GM21825 (cell line): ENCODE data around the gene MRPL4.
"Not testable (repeated sequence)": the region's sequence is repeated elsewhere in the genome, so short reads cannot be mapped to it uniquely, and the experiment has no call there.

Experiments used
- ATAC-seq: cut with Tn5 transposase; IDR thresholded peaks from one replicate; pipeline ENCODE4 v1.9.1; 2021; ENCODE audit warnings: mild to moderate bottlenecking, moderate library complexity; ENCODE audit not compliant: unreplicated experiment

MRPL4 gene

DNA sequence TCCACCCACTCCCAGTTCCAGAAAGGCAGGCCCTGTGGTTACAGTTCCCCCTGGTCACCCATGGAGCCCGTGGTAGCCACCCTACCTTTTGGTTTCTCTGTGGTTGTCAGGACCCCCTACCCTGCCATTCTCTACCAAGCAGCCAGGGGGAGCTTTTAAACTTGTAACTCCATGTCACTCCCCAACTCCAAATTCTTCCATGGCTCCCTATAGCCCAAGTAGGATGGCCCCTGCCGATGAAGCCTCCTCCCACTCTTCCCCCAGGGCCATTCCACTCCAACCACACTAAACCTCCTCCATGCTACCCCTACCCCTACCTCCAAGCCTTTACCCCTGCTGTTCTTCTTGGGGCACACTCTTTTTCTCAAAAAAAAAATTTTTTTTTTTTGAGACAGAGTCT is 23.1 kb upstream of the MRPL4 start:
- no peak for ATAC-seq

DNA sequence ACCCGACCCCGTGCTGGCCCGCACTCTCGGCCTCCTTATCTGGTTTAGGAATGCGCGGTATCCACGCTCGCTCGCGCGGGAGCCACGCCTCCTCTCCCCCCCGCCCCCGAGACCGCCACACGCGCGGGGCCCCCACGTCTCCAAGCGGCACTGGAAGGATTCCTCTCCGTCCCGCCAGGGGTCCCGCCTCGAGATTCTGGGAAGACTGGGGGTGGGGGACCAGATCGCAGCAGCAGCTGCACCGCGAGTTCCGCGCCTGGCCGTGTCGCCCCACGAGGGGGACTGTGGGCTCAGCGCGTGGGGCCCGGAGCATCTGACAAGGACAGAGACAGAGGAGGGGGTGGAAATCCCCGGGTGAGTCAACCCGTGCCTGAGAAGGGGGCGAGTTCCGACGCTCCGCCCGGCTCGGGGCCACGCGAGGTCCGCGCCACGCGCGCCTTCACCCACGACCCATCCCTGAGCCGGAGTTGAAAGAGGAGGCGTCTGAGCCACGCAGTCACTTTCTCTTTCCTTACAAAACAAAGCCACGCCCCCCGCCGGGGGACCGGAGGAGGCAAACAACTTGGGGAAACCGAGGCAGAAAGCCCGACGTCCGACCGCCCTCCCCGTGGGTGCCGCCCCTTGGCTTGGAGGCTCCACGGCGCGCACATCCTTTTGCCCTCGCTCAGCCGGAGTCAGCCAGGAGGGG is 21.7 kb upstream of the MRPL4 start:
- ATAC-seq, result peak; percentile 19

DNA sequence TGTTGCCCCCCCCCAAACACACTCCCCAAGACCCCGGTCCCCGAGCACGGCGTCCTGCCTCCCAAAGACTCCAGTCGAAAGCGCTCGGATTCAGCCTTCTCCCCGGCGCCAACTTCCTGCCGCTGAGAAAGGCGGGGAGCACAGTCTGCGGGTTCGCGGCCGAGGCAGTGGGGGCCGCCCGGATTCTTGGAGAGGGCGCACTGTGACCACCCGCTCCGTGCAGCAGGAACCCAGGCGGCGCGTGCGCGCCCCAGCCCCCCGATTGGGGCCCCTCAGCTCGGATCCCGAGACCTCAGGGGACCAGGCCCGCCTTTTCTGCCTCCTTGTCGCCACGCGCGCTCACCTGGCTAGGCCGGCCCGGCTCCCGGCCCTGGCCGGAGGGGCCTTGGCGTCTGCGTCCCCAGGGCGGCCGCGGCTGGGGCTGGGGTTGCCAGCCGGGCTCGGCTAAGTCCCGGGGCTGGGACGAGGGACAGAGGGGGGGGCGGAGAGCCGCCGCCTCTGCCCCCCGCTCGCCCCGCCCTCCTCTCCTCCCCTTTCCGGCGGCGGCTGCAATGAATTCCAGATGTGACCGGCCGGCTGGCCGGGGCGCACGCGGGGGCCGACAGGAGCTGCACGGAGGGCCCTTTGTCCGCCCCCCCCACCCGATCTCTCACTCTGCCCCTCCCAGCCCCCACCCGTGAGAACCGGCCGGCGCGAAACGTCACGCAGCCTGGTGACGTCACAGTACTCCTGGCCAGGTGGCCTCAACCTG is 21.0 kb upstream of the MRPL4 start, which contains the start of gene S1PR2:
S1PR2 (minus strand) TSS at position 471 of the 751 bp plus-strand sequence. CDS start 6,426 bp downstream, outside the sequence.
- peak; percentile 39 for ATAC-seq

DNA sequence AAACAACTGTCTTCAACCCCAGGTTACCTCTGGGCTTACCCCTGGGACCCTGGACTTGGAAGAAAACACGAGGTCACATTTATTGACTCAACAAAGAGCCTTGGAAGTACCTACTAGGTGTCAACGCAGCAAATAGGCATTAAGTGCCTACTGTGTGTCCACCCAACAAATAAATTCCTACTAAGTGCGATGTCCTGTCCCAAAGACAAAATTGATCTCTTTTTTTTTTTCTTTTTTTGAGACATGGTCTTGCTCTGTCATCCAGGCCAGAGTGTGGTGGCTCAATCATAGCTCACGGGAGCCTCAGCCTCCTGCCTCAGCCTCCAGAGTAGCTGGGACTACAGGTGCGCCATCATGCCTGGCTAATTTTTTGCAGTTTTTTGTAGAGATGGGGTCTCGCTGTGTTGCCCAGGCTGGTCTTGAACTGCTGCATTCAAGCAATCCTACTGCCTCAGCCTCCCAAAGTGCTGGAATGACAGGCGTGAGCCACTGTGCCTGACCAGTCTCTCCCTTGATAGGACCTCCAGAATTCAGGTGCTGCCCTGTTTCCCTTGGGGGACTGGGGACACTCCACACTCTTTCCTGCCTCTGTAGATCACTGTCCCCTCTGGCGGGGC is 20.3 kb upstream of the MRPL4 start:
- no peak for ATAC-seq

DNA sequence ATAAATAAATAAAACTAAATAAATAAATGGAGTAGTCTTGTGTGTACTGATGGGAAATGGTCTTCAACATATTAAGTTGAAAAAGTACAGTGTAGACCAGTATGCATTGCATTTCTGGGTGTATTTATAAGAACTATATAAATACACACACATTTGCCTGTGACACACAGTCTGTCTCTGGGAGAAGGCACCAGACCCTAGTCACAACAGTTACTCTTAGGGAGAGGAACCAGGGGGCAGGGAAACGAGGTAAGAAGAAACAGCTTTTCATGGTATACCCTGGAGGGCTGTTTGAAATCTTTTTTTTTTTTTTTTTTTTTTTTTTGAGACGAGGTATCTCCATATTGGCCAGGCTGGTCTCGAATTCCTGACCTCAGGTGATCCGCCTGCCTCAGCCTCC is 18.1 kb upstream of the MRPL4 start:
- no peak for ATAC-seq

DNA sequence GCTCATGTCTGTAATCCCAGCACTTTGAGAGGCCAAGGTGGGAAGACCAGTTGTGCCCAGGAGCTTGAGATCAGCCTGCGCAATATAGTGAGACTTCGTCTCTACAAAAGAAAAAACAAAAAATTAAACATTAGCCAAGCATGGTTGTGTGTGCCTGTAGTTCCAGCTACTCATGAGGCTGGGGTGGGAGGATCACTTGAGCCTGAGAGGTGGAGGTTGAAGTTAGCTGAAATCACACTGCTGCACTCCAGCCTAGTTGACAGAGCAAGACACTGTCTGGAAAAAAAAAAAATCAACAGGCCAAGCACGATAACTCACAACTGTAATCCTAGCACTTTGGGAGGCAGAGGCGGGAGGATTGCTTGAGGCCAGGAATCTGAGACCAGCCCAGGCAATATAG is 17.0 kb upstream of the MRPL4 start:
- ATAC-seq, result no peak

DNA sequence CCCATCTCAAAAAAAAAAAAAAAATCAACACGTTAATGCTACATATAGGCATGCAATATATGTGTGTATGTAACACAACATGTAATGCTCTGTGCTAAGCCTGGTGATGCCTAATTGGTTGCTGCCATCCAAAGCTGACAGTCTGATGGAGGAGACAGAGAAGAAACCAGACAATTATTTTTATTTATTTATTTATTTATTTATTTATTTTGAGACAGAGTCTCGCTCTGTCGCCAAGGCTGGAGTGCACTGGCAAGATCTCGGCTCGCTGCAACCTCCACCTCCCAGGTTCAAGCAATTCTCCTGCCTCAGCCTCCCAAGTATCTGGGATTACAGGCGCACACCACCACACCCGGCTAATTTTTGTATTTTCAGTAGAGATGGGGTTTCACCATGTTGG is 16.6 kb upstream of the MRPL4 start:
- ATAC-seq, result not testable (repeated sequence)

DNA sequence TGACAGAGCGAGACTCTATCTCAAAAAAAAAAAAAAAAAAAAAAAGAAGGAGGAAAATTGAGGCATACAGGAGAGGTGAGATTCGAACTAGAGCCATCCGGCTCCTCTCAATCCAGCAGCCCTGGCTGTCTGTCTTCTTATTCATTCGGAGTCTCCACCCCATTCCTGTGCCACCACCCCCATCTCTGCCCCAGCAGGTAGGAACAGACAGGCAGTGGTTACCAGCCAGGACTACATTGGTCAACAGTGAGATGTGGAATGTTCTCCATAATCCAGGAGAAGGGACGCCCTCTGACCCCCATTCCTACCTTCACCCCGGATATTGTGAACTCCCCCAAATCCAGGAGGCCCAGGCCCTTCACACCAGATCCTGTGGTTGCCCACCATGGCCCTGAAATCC is 14.3 kb upstream of the MRPL4 start:
- ATAC-seq, result no peak

DNA sequence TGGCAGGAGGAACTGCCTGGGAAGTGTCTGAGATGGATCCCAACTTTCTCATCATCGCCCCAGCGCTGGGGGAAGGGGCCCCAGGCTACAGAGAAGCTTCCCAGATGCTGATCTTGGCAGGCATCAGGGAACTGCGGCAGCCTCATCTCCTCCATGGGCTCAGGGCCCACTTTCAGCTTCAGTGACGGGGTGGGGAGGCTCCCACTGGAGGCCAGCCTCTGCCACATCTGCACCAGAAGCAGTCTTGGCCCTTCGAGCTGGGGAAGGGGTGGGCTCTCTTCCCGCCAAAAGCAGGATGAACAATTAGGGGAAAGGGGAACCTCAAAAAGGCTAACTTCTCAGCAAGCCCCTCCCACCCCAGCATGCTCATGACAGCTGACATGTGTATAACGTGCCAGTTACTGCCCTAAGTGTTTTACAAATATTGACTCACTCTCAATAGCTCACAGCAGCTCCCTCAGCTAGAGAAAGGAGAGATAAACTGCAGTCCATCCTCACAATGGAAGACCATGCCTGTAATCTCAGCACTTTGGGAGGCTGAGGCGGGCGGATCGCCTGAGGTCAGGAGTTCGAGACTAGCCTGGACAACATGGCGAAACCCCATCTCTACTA is 13.7 kb upstream of the MRPL4 start:
- no peak for ATAC-seq

DNA sequence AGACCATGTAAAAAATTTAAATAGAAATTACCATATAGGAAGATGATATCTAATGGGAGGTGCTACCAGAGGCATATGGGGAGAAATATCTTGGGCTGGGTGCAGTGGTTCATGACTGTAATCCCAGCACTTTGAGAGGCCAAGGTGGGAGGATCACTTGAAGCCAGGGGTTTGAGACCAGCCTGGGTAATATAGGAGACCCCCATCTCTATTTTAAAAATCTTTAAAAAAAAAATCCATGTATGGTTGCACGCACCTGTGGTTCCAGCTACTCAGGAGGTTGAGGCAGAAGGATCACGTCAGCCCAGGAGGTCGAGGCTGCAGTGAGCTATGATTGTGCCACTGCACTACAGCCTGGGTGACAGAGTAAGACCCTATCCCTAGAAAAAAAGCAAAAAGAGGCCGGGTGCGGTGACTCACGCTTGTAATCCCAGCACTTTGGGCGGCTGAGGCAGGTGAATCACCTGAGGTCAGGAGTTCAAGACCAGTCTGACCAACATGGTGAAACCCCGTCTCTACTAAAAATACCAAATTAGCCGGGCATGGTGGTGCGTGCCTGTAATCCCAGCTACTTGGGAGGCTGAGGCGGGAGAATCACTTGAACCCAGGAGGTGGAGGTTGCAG is 10.1 kb upstream of the MRPL4 start:
- not testable (repeated sequence) for ATAC-seq

DNA sequence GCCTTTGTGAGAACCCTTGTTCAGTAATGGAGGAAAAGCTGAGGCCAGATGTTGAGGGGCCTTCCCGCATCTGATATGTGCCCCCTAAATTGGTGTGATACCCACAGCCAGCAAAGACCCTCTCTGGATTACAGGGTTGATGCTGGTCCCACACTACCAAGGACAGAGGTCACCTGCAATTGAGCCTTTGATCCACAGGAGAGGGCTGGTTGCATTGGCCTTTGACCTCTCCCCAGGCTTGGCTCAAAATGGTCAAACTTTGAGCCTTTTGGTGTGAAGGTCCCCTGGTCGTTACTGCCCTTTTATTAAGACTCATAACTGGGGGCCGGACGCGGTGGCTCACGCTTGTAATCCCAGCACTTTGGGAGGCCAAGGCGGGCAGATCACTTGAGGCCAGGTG is 8.4 kb upstream of the MRPL4 start:
- no peak for ATAC-seq

DNA sequence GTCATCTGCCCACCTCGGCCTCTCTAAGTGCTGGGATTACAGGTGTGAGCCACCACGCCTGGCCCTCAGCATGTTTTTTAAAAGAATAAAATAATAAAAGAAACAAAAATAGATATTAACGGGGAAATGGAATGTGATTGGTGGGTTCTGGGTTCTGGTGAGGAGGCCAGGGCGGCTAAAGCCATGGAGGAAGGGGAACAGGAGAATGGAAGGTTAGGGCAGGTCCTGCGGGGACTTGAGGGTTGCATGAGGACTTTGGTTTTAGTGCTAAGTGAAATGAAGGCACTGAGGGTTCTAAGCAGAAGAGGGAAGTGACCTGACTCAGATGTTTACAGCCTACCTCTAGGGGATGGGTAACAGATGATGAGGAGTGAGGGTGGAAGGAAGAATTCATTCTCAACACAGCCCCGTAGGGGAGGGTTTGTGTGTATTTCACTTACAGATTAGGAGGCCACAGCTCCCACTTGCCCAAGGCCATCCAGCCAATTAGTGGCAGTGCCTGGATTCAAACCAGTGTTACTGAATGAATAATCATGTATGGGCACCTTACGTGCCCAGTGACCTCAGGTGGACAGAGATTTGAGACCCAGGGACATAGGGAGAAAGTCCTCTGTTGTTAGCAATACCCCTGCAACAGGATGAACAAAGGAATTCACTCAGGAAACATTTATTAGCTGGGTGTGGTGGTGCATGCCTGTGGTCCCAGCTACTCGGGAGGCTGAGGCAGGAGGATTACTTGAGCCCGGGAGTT is 6.7 kb upstream of the MRPL4 start:
- no peak for ATAC-seq

DNA sequence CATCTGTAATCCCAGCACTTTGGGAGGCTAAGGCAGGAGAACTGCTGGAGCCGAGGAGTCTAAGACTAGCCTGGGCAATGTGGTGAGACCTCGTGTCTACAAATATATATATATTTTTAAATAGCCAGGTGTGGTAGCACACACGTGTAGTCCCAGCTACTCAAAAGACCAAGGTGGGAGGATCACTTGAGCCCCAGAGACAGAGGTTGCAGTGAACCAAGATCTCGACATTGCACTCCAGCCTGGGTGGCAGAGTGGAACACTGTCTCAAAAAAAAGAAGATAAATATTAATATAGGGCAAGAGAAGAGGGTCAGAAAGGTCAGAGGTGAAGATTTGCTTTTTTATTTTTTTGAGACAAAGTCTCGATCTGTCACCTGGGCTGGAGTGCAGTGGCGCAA is 5.5 kb upstream of the MRPL4 start:
- no peak for ATAC-seq

DNA sequence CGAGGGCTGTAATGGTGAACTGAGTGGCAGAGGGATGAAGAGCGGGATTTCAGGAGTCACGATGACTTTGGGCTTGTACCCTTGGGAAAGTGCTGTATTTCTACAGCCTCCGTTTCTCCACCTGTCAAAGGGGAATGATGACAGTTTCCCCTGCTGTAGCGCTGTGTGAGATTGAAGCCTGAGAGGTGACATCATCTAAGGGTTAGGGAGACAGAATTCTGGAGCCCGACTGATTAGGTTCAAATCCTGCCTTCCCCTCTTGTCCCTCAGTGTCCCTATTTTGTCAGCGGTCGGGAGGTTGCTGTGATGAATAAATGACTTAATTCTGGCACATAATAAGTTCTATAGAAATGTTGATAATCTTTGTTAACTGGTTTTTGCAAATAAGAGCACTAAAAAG is 693 bp downstream of the MRPL4 start:
- ATAC-seq, result no peak

DNA sequence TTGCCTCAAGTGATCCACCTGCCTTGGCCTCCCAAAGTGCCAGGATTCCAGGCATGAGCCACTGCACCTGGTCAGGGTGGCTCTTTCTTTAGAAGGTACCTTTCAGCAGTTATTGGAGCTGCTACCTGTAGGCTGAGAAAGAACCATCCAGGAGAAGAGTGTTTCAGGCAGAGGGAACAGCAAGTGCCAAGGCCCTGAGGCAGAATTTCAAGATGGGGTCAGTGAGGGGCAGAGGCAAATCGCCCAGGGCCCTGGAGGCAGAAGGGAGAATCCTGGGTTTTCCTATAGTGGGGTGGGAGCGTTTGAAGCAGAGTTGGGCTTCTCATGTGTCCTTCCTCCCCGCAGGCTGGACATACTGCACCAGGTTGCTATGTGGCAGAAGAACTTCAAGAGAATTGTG is 2.2 kb downstream of the MRPL4 start:
- no peak for ATAC-seq

DNA sequence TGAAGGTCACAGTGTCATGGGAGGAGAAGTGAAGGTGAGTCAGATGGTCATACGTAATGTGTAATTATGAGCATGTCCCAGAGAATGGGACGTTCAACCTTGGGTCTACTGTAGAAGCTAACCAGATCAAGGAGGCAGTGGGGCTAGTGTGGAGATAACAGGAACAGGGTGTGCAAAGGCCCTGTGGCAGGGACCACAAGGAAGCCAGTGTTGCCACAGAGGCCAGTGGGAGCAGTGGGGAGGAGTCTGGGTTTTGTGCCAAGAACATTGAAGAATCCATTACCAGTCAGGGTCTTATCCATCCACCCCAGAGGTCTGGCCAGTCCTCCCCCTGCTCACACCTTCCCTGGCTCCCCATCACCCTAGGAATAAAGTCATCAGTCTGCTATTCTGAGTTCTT is 3.3 kb downstream of the MRPL4 start:
- ATAC-seq, result no peak

DNA sequence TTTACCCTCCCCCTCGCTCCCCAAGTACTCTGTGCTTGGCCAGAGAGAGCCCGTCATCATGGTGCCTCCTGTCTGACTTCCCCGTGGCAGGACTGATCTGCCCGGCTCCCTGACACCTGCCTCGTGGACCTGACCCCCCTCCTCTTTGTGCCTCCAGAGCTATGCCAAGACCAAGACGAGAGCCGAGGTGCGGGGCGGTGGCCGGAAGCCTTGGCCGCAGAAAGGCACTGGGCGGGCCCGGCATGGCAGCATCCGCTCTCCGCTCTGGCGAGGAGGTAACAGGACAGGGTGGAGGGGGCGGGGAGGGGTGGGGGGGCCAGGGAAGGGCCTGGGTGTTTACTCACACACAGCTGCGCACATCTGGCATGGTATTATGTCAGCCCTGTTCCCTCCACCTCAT is 4.5 kb downstream of the MRPL4 start:
- ATAC-seq, result no peak

DNA sequence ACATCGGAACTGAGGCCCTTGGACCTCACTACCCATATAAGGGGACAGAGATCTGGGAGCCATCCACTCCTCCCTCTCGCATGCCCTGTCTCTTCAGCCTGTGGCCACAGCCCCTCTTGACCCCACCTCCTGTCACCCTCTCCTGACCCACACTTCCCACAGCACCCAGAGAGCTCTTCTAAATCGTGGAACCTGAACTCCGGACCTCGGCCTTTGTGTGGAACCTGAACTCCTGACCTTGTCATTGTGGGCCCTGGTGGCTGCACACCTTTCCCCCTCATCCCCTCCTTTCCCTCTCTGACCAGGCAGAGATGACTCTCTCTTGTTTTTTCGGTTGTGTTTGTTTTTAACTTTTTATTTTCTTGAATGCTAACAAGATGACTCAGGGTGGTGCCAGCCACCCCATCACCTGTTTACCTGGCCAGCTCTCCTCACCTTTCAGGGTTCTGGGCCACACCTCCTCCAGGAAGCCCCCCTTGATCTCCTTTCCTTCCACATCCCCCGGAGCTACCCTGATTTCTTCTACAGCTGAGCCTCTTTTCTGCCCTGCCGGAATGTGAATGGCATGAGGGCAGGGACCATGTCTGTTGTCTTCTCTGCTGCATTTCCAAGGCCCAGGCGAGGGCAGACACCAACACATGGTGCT is 5.1 kb downstream of the MRPL4 start:
- ATAC-seq, result no peak

DNA sequence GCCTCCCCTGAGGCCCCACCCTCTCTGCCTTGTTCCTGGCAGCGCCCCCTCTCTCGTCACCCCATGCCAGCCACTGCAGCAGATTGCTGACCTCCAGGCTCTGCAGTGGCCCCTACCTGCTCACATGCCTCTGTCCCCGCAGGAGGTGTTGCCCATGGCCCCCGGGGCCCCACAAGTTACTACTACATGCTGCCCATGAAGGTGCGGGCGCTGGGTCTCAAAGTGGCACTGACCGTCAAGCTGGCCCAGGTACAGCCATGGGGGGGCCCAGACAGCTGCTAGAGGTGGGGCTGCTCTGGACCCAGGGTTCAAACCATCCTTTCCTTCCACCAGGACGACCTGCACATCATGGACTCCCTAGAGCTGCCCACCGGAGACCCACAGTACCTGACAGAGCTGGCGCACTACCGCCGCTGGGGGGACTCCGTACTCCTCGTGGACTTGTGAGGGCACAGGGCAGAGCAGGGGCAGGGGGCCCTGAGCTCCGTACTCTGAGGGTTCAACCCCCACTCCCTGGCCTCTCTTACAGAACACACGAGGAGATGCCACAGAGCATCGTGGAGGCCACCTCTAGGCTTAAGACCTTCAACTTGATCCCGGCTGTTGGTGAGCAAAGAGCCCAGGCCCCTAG is 6.2 kb downstream of the MRPL4 start:
- no peak for ATAC-seq
